ENCODE measurements around the gene GRP. TPM values are rescaled to one million over a fixed set of nuclear protein-coding genes. Genes with fewer than 3 reads are reported as not detected.

The GRP gene
- total and polyA plus RNA-seq, 4 donors, result 3.4 to 40.8 (median 6.8) TPM

- 92 to 94% methylated on average over 4 of the region's 4 CpGs for WGBS, 2 donors
- DNase-seq (no peak), ATAC-seq (ENCODE audit: insufficient read depth, low FRiP score) (no peak)
- no peak for TF ChIP-seq CTCF (IDR thresholded peaks at IDR 0.05; ENCODE audit: control extremely low read depth, extremely low read depth)
- H3K4me3 ChIP-seq, result no peak overlapping the region
- H3K27ac ChIP-seq (ENCODE audit: low read depth in 1 of 2, low read length in 1 of 2), result no peak overlapping the region
- H3K9ac ChIP-seq (ENCODE audit: insufficient read depth in 1 of 2, low read length in 2 of 2), result no peak overlapping the region
- H3K4me1 ChIP-seq (ENCODE audit: control insufficient read depth in 5 of 5, insufficient read depth in 5 of 5, low read length in 5 of 5), result no peaks in the 10 kb centered on the region
- H3K9me3 ChIP-seq (ENCODE audit: control insufficient read depth in 4 of 4, insufficient read depth in 3 of 4, low read length in 3 of 4), result peaks cover 0 to 2% (median 0%) of the 10 kb centered on the region in 4 donors
- peaks cover 0 to 7% (median 0%) of the 10 kb centered on the region in 3 donors for H3K27me3 ChIP-seq (ENCODE audit: control insufficient read depth in 3 of 3, insufficient read depth in 3 of 3, low read length in 2 of 3)
- H3K36me3 ChIP-seq (ENCODE audit: control insufficient read depth in 4 of 4, insufficient read depth in 4 of 4, low read length in 4 of 4), result no peaks in the 10 kb centered on the region
These were observed 9.7 kb upstream of the GRP start for GRCh38 chr18:59210299-59210698.

GRCh38 chr18:59211629-59212028 is 8.3 kb upstream of the GRP start:
- peaks cover 0 to 3% (median 0%) of the 10 kb centered on the region in 4 donors for H3K9me3 ChIP-seq (ENCODE audit: control insufficient read depth in 4 of 4, insufficient read depth in 3 of 4, low read length in 3 of 4)
- H3K4me3 ChIP-seq, result no peak overlapping the region
- H3K4me1 ChIP-seq (ENCODE audit: control insufficient read depth in 5 of 5, insufficient read depth in 5 of 5, low read length in 5 of 5), result no peaks in the 10 kb centered on the region
- no peak overlapping the region for H3K9ac ChIP-seq (ENCODE audit: insufficient read depth in 1 of 2, low read length in 2 of 2)
- no peak overlapping the region for H3K27ac ChIP-seq (ENCODE audit: low read depth in 1 of 2, low read length in 1 of 2)
- ATAC-seq (ENCODE audit: insufficient read depth, low FRiP score), result no peak
- H3K27me3 ChIP-seq (ENCODE audit: control insufficient read depth in 3 of 3, insufficient read depth in 3 of 3, low read length in 2 of 3), result peaks cover 0 to 15% (median 0%) of the 10 kb centered on the region in 3 donors
- no peaks in the 10 kb centered on the region for H3K36me3 ChIP-seq (ENCODE audit: control insufficient read depth in 4 of 4, insufficient read depth in 4 of 4, low read length in 4 of 4)
- DNase-seq, result no peak
- WGBS, 2 donors, result 93 to 94% methylated on average over 2 of the region's 2 CpGs
- TF ChIP-seq CTCF (IDR thresholded peaks at IDR 0.05; ENCODE audit: control extremely low read depth, extremely low read depth), result no peak

- peaks cover 0 to 14% (median 2%) of the 10 kb centered on the region in 5 donors for H3K4me1 ChIP-seq (ENCODE audit: control insufficient read depth in 5 of 5, insufficient read depth in 5 of 5, low read length in 5 of 5)
- WGBS, 2 donors, result 78 to 81% methylated on average over 6 of the region's 6 CpGs
- H3K27me3 ChIP-seq (ENCODE audit: control insufficient read depth in 3 of 3, insufficient read depth in 3 of 3, low read length in 2 of 3), result peaks cover 14 to 70% (median 53%) of the 10 kb centered on the region in 3 donors
These were observed 1.9 kb upstream of the GRP start for GRCh38 chr18:59218018-59218417.

More at GRCh38 chr18:59218018-59218417, 1.9 kb upstream of the GRP start:
- Histone ChIP-seq H3K9ac (ENCODE audit: insufficient read depth in 1 of 2, low read length in 2 of 2) (no peak overlapping the region), H3K36me3 (ENCODE audit: control insufficient read depth in 4 of 4, insufficient read depth in 4 of 4, low read length in 4 of 4) (no peaks in the 10 kb centered on the region), H3K4me3 (no peak overlapping the region), H3K27ac (ENCODE audit: low read depth in 1 of 2, low read length in 1 of 2) (no peak overlapping the region), H3K9me3 (ENCODE audit: control insufficient read depth in 4 of 4, insufficient read depth in 3 of 4, low read length in 3 of 4) (peaks cover 0 to 6% (median 0%) of the 10 kb centered on the region in 4 donors)
- no peak for ATAC-seq (ENCODE audit: insufficient read depth, low FRiP score)
- TF ChIP-seq CTCF (IDR thresholded peaks at IDR 0.05; ENCODE audit: control extremely low read depth, extremely low read depth), result no peak
- DNase-seq, result no peak
